Loucy (cell line): ENCODE measurements around the gene SHISA5.

Experiments used
- H2AFZ ChIP-seq: fragments of 200-600 bp; sonication (generic); 2 replicates; pipeline ENCODE4 v1.6.0; 2016; ENCODE audit warnings: antibody characterized with exemption, mild to moderate bottlenecking, low read length, moderate library complexity
- H3F3A ChIP-seq: fragments of 200-600 bp; 2 replicates; pipeline ENCODE4 v1.6.0; 2016; ENCODE audit warnings: antibody characterized with exemption, low read depth, mild to moderate bottlenecking
- H3K27me3 ChIP-seq: fragments of 200-600 bp; sonication (generic); 2 replicates; pipeline ENCODE4 v1.6.1; 2014; ENCODE audit warnings: low read length, mild to moderate bottlenecking; ENCODE audit not compliant: insufficient read depth, poor library complexity, severe bottlenecking
- H3K36me3 ChIP-seq: fragments of 200-600 bp; sonication (generic); 2 replicates; pipeline ENCODE4 v1.6.1; 2016; ENCODE audit warnings: low read length; ENCODE audit not compliant: insufficient read depth
- H3K4me1 ChIP-seq: fragments of 200-600 bp; sonication (generic); 2 replicates; pipeline ENCODE4 v1.5.1; 2014; ENCODE audit warnings: low read length, mild to moderate bottlenecking; ENCODE audit not compliant: insufficient read depth, poor library complexity, severe bottlenecking
- H3K4me2 ChIP-seq: fragments of 200-600 bp; sonication (generic); 2 replicates; pipeline ENCODE4 v1.6.0; 2014; ENCODE audit warnings: antibody characterized with exemption, low read length, low read depth, mild to moderate bottlenecking; ENCODE audit not compliant: poor library complexity, severe bottlenecking
- H3K4me3 ChIP-seq: fragments of 200-600 bp; sonication (generic); 2 replicates; pipeline ENCODE4 v1.5.1; 2014; ENCODE audit warnings: low read length, mild to moderate bottlenecking, mixed read lengths; ENCODE audit not compliant: poor library complexity, severe bottlenecking
- H3K79me2 ChIP-seq: fragments of 200-600 bp; sonication (generic); 2 replicates; pipeline ENCODE4 v1.6.1; 2014; ENCODE audit warnings: low read length; ENCODE audit not compliant: insufficient read depth
- H3K9ac ChIP-seq: fragments of 200-600 bp; sonication (generic); 2 replicates; pipeline ENCODE4 v1.6.0; 2014; ENCODE audit warnings: mild to moderate bottlenecking, low read depth, low read length, moderate library complexity; ENCODE audit not compliant: poor library complexity, severe bottlenecking
- H3K9me2 ChIP-seq: fragments of 200-600 bp; sonication (generic); replicated peaks from 2 replicates; pipeline ENCODE4 v1.6.1; 2016; ENCODE audit warnings: low read depth, low read length, mixed read lengths
- H3K9me3 ChIP-seq: fragments of 200-600 bp; sonication (generic); 2 replicates; pipeline ENCODE4 v1.6.1; 2014; ENCODE audit warnings: mild to moderate bottlenecking, antibody characterized with exemption, low read length, low read depth; ENCODE audit not compliant: insufficient read depth
- H4K20me1 ChIP-seq: fragments of 200-600 bp; sonication (generic); 2 replicates; pipeline ENCODE4 v1.6.0; 2014; ENCODE audit warnings: antibody characterized with exemption, low read length, mild to moderate bottlenecking; ENCODE audit not compliant: insufficient read depth, poor library complexity, severe bottlenecking
- CTCF ChIP-seq: fragments of 200-600 bp; sonication (generic); conservative IDR thresholded peaks from 2 replicates; pipeline ENCODE4 v1.5.1; 2014; ENCODE audit warnings: mild to moderate bottlenecking, antibody characterized with exemption, low read length
- EZH2phosphoT487 ChIP-seq: fragments of 200-600 bp; IDR thresholded peaks from 2 replicates; pipeline ENCODE4 v1.6.1; 2018; ENCODE audit warnings: antibody characterized with exemption, mild to moderate bottlenecking, moderate library complexity, borderline replicate concordance

The SHISA5 gene

GRCh38 chr3:48469046-48469915 is 34.7 kb downstream of the SHISA5 start:
- Histone ChIP-seq H3K36me3 (peaks cover 9% of the 10 kb centered on the region; the same call in 1 of the 2 replicates), H3F3A (no peaks in the 10 kb centered on the region), H4K20me1 (peaks cover 16% of the 10 kb centered on the region), H3K9me2 (no peaks in the 10 kb centered on the region), H3K4me3 (no peak overlapping the region), H3K4me2 (peak overlapping the region; percentile 59), H3K9ac (peak overlapping the region; percentile 50), H3K4me1 (peaks cover 51% of the 10 kb centered on the region), H3K79me2 (peaks cover 65% of the 10 kb centered on the region), H3K9me3 (no peaks in the 10 kb centered on the region), H3K27me3 (no peaks in the 10 kb centered on the region), H2AFZ (no peak overlapping the region)
- TF ChIP-seq CTCF (no peak), EZH2phosphoT487 (no peak)

GRCh38 chr3:48468329-48468731 is 35.6 kb downstream of the SHISA5 start:
- H3K4me2 ChIP-seq = peak overlapping the region; percentile 92
- H3K9me3 ChIP-seq = no peaks in the 10 kb centered on the region
- peaks cover 9% of the 10 kb centered on the region; the same call in 1 of the 2 replicates for H3K36me3 ChIP-seq
- no peak overlapping the region for H3K4me3 ChIP-seq
- peaks cover 65% of the 10 kb centered on the region for H3K79me2 ChIP-seq
- H3K27me3 ChIP-seq = no peaks in the 10 kb centered on the region
- H2AFZ ChIP-seq = no peak overlapping the region
- peaks cover 16% of the 10 kb centered on the region for H4K20me1 ChIP-seq
- H3K9me2 ChIP-seq = no peaks in the 10 kb centered on the region
- H3K9ac ChIP-seq = no peak overlapping the region
- H3F3A ChIP-seq = no peaks in the 10 kb centered on the region
- H3K4me1 ChIP-seq = peaks cover 46% of the 10 kb centered on the region
- no peak for TF ChIP-seq EZH2phosphoT487
- no peak for TF ChIP-seq CTCF

- Histone ChIP-seq H3K36me3 (peaks cover 9% of the 10 kb centered on the region; the same call in 1 of the 2 replicates), H3K4me3 (peak overlapping the region; percentile 87), H2AFZ (no peak overlapping the region), H3K9me3 (no peaks in the 10 kb centered on the region), H3K9me2 (no peaks in the 10 kb centered on the region), H3K4me2 (peak overlapping the region; percentile 92), H3K4me1 (peaks cover 44% of the 10 kb centered on the region), H3K79me2 (peaks cover 65% of the 10 kb centered on the region), H3K9ac (peak overlapping the region; percentile 88), H4K20me1 (peaks cover 16% of the 10 kb centered on the region), H3K27me3 (no peaks in the 10 kb centered on the region), H3F3A (no peaks in the 10 kb centered on the region)
- TF ChIP-seq CTCF = no peak
- TF ChIP-seq EZH2phosphoT487 = no peak
Measured at GRCh38 chr3:48467473-48468267, 36.3 kb downstream of the SHISA5 start.
